HEK293T (cell line): ENCODE measurements around the gene RNF224.

Source experiments
- CTCF ChIA-PET: fragments of 350-600 bp; formaldehyde crosslinking; extraction: SDS; loops from one replicate; lab custom pipeline; 2021; ENCODE audit warnings: antibody characterized with exemption, inconsistent platforms; lab: Yijun Ruan, JAX
- POLR2A ChIA-PET: fragments of 350-600 bp; formaldehyde crosslinking; extraction: SDS; loops from one replicate; lab custom pipeline; 2020; ENCODE audit warnings: antibody characterized with exemption, inconsistent platforms; lab: Yijun Ruan, JAX
- DNase-seq: peaks from one replicate; pipeline ENCODE4 v3.0.0; 2012; ENCODE audit warnings: mixed read lengths; ENCODE audit errors: extremely low spot score
- ARNT ChIP-seq: fragments of 450-650 bp; IDR thresholded peaks from 2 replicates; pipeline ENCODE4 v1.6.1; 2017; ENCODE audit warnings: mild to moderate bottlenecking
- BHLHE40 ChIP-seq: fragments of 450-650 bp; IDR thresholded peaks from 2 replicates; pipeline ENCODE4 v1.6.1; 2016; ENCODE audit warnings: mild to moderate bottlenecking, moderate library complexity, borderline replicate concordance
- CTBP1 ChIP-seq: fragments of 450-650 bp; IDR thresholded peaks from 2 replicates; pipeline ENCODE4 v1.6.1; 2016; ENCODE audit warnings: borderline replicate concordance
- ELF4 ChIP-seq: fragments of 450-650 bp; IDR thresholded peaks from 2 replicates; pipeline ENCODE4 v1.6.1; 2017; ENCODE audit warnings: antibody characterized with exemption
- FOXA1 ChIP-seq: fragments of 450-650 bp; IDR thresholded peaks from 2 replicates; pipeline ENCODE4 v1.6.1; 2016; ENCODE audit warnings: mild to moderate bottlenecking
- FOXK2 ChIP-seq: fragments of 450-650 bp; IDR thresholded peaks from 2 replicates; pipeline ENCODE4 v1.6.1; 2016; ENCODE audit warnings: mild to moderate bottlenecking
- FOXM1 ChIP-seq: fragments of 450-650 bp; IDR thresholded peaks from 2 replicates; pipeline ENCODE4 v1.6.1; 2017; ENCODE audit warnings: mild to moderate bottlenecking, borderline replicate concordance
- HDGF ChIP-seq: fragments of 450-650 bp; IDR thresholded peaks from 2 replicates; pipeline ENCODE4 v1.6.1; 2017; ENCODE audit warnings: antibody characterized with exemption, borderline replicate concordance
- L3MBTL2 ChIP-seq: fragments of 450-650 bp; conservative IDR thresholded peaks from 2 replicates; pipeline ENCODE4 v1.6.1; 2016; ENCODE audit warnings: mild to moderate bottlenecking
- LEF1 ChIP-seq: fragments of 450-650 bp; IDR thresholded peaks from 2 replicates; pipeline ENCODE4 v1.6.1; 2017; ENCODE audit warnings: mild to moderate bottlenecking, borderline replicate concordance
- NFRKB ChIP-seq: fragments of 450-650 bp; IDR thresholded peaks from 2 replicates; pipeline ENCODE4 v1.6.1; 2016; ENCODE audit warnings: mild to moderate bottlenecking, moderate library complexity
- PKNOX1 ChIP-seq: fragments of 450-650 bp; IDR thresholded peaks from 2 replicates; pipeline ENCODE4 v1.6.1; 2016
- SP1 ChIP-seq: fragments of 450-650 bp; IDR thresholded peaks from 2 replicates; pipeline ENCODE4 v1.6.1; 2017
- SUZ12 ChIP-seq: fragments of 450-650 bp; IDR thresholded peaks from 2 replicates; pipeline ENCODE4 v1.6.1; 2016; ENCODE audit warnings: mild to moderate bottlenecking
- TARDBP ChIP-seq: fragments of 450-650 bp; IDR thresholded peaks from 2 replicates; pipeline ENCODE4 v1.6.1; 2016
- ZNF384 ChIP-seq: fragments of 450-650 bp; IDR thresholded peaks from 2 replicates; pipeline ENCODE4 v1.6.1; 2016

Gene RNF224

GRCh38 chr9:137187386-137187785 lies 39.9 kb upstream of the RNF224 start:
- ChIA-PET POLR2A (interaction anchor here (0.8 to 2.7 kb wide), 10 partner anchors 11 to 58 kb away, joined by 3 to 19 read pairs (median 10); partner anchors contain the start of genes CYSRT1, NDOR1, RNF208 and TMEM203), CTCF (no interaction called here)
- TF ChIP-seq SP1 = no peak
- no peak for TF ChIP-seq ELF4
- TF ChIP-seq ZNF384 = no peak
- DNase-seq = no peak

DNA sequence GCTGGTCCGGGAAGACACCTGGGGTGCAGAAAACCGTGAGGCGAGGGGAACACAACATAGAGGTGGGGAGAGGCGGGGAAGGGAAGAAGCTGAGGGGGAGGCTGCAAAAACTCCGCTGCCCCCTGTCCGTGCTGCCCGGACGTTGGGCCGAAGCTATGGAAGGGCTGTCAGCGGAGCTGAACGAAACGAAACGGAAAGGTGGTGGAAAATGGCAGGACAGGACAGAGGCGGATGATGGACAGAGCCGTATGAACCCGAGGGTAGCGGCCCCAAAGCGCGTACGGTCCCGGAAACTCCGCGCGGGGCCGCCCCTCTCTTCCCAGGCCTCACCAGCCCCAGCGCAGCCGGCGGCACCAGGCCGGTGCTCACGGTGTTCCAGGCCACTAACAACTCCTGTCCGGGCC lies 39.2 kb upstream of the RNF224 start:
- DNase-seq = no peak
- ChIA-PET CTCF (no interaction called here), POLR2A (interaction anchor here (0.8 to 2.7 kb wide), 13 partner anchors 10 to 102 kb away, joined by 3 to 19 read pairs (median 6); partner anchors contain the start of genes LRRC26, MAN1B1, NDOR1 and RNF208)
- TF ChIP-seq ELF4 (no peak), ZNF384 (no peak), FOXM1 (no peak), L3MBTL2 (no peak), TARDBP (no peak), BHLHE40 (no peak), SP1 (no peak), NFRKB (no peak), FOXK2 (no peak), CTBP1 (no peak), SUZ12 (no peak), PKNOX1 (no peak), ARNT (no peak)

DNA sequence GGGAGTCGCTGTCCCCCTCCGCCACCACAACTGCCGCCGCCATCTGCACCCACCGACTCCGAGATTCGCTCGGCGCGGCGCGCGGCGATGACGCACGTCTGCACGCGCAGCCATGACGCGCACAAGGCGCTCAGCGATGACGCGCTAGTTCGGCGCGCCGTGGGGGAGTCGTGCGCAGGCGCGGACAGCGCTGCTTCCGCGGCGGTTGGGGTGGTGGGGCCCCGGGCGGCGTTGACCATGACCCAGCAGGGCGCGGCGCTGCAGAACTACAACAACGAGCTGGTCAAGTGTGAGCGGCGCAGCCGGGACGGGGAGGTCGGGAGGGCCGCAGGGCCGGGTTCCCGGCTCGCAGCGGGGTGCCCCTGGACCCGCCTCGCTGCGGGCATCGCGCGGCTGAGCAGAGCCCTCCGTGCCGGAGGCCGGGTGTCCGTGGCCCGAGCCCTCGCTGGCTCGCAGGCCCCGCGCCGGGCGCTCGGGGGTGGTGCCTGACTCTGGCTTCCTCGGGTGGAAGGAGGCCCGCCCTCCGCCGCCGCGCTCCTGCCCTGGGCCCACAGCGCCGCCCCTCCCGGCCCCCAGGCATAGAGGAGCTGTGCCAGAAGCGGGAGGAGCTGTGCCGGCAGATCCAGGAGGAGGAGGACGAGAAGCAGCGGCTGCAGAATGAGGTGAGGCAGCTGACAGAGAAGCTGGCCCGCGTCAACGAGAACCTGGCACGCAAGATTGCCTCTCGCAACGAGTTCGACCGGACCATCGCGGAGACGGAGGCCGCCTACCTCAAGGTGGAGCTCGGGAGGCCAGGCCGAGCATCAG lies 38.6 kb upstream of the RNF224 start, which contains the start of the genes ANAPC2 and SSNA1:
ANAPC2 (minus strand) TSS at position 71 of the 807 bp plus-strand sequence; CDS start at position 43, 28 bp downstream.
SSNA1 (plus strand) TSS at position 187 of the 807 bp plus-strand sequence; CDS start at position 238, 51 bp downstream.
- DNase-seq = peak; percentile 95
- ChIA-PET CTCF (interaction anchor here (0.5 to 1.5 kb wide), 3 partner anchors 48 to 121 kb away, joined by 3 to 5 read pairs (median 3); no protein-coding TSS in a partner anchor), POLR2A (interaction anchor here (0.6 to 2.7 kb wide), 22 partner anchors 10 to 102 kb away, joined by 3 to 19 read pairs (median 6); partner anchors contain the start of genes CYSRT1, LRRC26, MAN1B1 and NDOR1)
- TF ChIP-seq ARNT = 0 out of 2 replicates have a peak, but pooled peaks have one; percentile 3
- TF ChIP-seq HDGF = no peak

- POLR2A ChIA-PET = interaction anchor here (0.7 to 2.7 kb wide), 21 partner anchors 9 to 103 kb away, joined by 3 to 19 read pairs (median 6); partner anchors contain the start of genes CYSRT1, LRRC26, MAN1B1 and NDOR1
- CTCF ChIA-PET = interaction anchor here (1.3 to 1.5 kb wide), 2 partner anchors 47 to 60 kb away, joined by 3 to 5 read pairs; no protein-coding TSS in a partner anchor
- no peak for TF ChIP-seq FOXM1
- TF ChIP-seq ZNF384 = no peak
- no peak for TF ChIP-seq FOXA1
- no peak for TF ChIP-seq SUZ12
- TF ChIP-seq SP1 = no peak
- no peak for TF ChIP-seq TARDBP
- TF ChIP-seq ARNT = no peak
- TF ChIP-seq BHLHE40 = no peak
- no peak for TF ChIP-seq HDGF
- no peak for TF ChIP-seq NFRKB
- DNase-seq = no peak
Measured at GRCh38 chr9:137189297-137190295, 37.7 kb upstream of the RNF224 start.

GRCh38 chr9:137190315-137190856 lies 36.9 kb upstream of the RNF224 start:
- no peak for TF ChIP-seq L3MBTL2
- no peak for TF ChIP-seq CTBP1
- TF ChIP-seq TARDBP = no peak
- TF ChIP-seq LEF1 = no peak
- no peak for TF ChIP-seq ZNF384
- no peak for TF ChIP-seq SUZ12
- TF ChIP-seq ELF4 = no peak
- TF ChIP-seq FOXA1 = no peak
- TF ChIP-seq SP1 = no peak
- ChIA-PET POLR2A (interaction anchor here (1.1 to 2.7 kb wide), 5 partner anchors 8 to 60 kb away, joined by 3 to 19 read pairs (median 6); partner anchors contain the start of gene TPRN), CTCF (interaction anchor here (1.5 kb wide), 1 partner anchor 47 kb away, joined by 5 read pairs; no protein-coding TSS in a partner anchor)
- DNase-seq = no peak

- ChIA-PET POLR2A (interaction anchor here (1.3 to 2.0 kb wide), 4 partner anchors 10 to 105 kb away, joined by 3 to 6 read pairs (median 4); partner anchors contain the start of genes MAN1B1, NDOR1, TMEM203 and TPRN), CTCF (no interaction called here)
- DNase-seq = no peak
- TF ChIP-seq SP1 (no peak), ARNT (no peak), FOXK2 (no peak), BHLHE40 (no peak), TARDBP (no peak), LEF1 (no peak), CTBP1 (no peak), SUZ12 (no peak), PKNOX1 (no peak), L3MBTL2 (no peak), HDGF (no peak), ZNF384 (no peak)
Measured at GRCh38 chr9:137191245-137191644, 36.1 kb upstream of the RNF224 start.
